Stimulated activated CD8-positive, alpha-beta memory T cell treated with anti-CD3 and anti-CD28 coated beads, Interleukin-15, amount 100 ng/mL, for 1 hour (primary cell): ENCODE data around the gene TAPBPL.
A peak's percentile ranks its signal among the peaks of the same experiment; 100 is the strongest.
"Not testable (repeated sequence)": the region's sequence is repeated elsewhere in the genome, so short reads cannot be mapped to it uniquely, and the experiment has no call there.

Experiments used
- DNase-seq: peaks from one replicate; pipeline ENCODE4 v3.0.0-alpha.2; 2020; ENCODE audit warnings: low read depth

TAPBPL gene

DNA sequence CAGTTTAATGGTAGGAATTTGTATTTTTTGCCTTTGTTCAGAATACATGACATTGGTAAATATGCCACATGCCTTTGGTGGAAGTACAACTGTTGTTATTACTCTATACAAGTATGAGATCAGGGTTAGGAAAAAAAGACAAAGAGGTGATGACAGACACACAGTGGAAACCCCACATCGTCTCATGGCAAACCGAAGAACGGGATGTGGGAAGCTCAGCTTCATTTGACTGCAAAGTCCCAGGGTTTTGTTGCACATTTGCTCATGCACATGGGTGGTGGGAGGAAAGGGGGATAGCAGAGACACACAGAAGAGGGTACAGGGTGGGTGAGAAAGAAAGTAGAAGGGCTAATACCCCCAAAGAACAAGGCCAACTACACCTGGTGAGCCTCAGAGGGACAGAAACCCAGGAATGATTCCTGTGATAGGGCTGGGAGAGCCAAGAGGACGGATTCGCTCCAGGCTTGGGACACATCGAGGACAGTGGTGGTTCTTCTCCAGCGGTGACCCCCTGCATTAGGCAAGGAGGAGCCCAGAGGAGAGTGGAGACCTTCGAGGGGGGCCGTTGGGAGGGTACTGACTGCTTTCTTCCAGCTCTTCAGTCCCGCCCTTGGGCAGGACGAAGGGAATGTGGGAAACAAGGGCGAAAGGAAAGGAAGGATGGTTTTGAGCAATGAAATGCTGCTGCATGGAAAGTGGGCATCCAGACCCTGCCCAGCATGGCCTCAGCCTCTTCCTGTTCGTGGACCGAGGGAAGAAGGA lies 10.6 kb downstream of the TAPBPL start:
- no peak for DNase-seq

- DNase-seq = no peak
Observed at GRCh38 chr12:6463216-6463615, 11.4 kb downstream of the TAPBPL start.

DNA sequence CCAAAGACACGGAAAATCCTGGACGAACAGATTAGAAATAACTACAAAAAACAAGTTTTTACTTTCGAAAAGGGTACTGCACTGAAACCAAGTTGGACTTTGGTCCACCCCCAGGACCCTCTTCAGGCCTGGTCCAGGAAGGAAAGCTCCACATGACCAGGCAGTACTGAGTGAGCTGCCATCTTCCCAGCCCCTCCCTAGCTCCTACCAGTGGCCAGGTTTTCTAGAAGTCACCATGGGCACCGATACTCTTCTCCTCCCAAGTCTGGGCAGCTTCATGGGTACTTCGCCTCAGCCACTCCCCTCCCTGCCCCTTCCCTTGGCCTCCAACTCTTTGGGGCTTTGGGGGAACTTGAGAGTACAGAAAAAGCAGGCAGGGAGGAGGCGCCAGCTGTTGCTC lies 12.0 kb downstream of the TAPBPL start:
- DNase-seq = no peak

DNA sequence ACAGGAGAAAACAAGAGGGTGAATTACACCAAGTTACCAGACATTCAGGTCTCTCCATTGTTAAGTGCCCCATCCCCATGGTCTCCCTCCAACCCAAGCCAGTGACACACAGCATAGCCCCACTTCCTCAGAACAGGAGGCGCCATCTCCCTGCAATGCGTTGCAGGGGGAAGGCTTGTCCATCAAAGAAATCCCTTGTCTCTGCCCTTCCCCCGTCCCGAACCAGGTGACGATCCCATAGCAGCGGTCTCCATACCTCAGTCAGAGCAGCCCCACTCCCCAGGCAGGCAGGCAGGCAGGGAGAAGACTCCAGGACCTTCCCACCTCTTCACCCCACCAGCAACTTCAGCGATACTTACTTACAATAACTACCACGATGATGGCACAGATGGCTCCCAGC lies 12.7 kb downstream of the TAPBPL start:
- no peak for DNase-seq

DNA sequence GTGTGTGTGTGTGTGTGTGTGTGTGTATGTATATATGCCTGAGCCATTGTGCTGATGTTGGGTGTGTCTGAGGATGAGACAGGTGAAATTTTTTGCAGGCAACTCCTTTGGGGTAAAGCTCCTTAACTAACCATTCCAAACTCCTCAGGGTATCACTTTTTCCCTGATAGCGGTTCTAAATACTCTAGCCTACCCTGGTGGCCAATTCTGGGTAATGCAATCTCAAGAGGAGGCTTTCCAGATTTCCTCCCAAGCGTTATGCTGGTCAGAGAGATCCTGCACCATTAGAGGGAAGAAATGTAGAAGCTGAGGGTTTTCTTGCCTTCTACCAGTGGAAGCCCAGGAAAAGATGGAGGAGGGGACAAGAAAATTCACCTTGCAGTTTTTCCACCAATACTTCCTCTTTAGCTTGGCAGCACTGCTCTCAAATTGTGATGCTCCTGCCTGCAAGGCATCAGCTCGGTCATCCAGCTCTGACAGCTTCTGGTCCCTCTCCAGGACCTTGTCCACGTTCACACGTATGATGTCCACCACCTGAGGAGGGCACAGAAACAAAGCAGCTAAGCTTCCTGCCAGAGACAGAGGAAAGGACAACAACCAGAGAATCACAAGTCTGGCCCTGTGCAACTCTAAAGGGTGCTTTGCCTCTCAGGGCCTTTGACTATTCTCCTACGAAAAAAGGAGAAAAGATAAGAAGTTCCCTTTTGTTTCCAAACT lies 13.8 kb downstream of the TAPBPL start:
- no peak for DNase-seq

GRCh38 chr12:6466184-6466573 lies 14.3 kb downstream of the TAPBPL start:
- DNase-seq = no peak

DNA sequence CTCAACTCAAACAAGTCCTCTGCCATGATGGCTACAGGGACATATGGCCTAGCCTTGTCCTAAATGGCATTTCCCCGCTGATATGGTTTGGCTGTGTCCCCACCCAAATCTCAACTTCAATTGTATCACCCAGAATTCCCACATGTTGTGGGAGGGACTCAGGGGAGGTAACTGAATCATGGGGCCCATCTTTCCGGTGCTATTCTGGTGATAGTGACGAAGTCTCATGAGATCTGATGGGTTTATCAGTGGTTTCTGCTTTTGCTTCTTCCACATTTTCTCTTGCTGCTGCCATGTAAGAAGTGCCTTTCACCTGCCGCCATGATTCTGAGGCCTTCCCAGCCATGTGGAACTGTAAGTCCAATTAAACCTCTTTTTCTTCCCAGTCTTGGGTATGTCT lies 14.9 kb downstream of the TAPBPL start:
- DNase-seq = not testable (repeated sequence)

- not testable (repeated sequence) for DNase-seq
Observed at GRCh38 chr12:6467571-6468282, 15.9 kb downstream of the TAPBPL start.

DNA sequence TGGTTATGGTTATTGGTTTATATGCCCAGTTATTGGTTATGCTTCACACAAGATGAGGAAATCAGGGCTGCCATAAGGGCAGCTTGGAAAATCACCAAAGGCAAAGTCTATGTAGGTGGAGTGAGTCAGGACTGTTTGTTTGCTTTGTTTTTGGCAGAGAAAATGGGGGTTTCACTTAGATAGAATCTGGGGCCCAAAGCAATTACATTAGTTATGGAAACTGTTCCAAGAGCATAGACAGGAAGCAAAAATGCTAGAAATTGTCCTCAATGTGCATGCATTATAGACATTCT lies 16.4 kb downstream of the TAPBPL start:
- no peak for DNase-seq

GRCh38 chr12:6469092-6469491 lies 17.2 kb downstream of the TAPBPL start:
- DNase-seq = no peak

DNA sequence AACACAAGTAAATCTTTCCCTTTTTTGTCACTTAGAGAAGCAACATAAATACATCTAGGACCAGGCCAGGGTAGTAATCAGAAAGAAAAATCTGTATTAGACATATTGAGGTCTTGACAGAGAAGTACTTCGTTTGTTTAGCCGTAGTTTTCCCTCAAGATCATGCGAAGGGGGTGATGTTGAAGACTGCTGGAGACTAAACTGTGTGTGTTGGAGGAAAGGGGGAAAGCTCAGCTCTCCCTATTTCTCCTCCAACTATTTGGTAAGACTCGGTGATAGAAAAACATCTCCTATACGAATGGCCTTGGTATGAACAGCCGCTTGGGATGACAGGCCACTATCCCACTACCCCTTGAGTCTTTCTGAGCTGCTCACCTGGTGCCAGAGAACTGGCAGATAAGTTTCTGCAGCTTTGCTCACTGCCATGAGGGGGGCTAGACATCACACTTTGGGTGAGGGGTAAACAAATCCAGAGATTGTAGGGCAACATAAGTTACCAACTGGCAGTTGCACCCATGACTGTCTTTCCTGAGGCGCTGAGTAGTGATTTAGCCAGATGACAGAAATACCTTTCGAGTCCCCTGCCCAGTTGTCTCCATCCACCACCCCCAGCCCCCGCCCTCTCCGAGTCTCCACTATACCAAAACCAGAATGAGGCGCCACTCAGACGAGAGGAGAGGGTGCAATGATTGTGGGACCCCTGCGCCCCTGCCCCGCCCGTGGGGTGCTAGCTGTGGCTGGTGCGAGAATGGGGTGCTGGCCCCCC lies 17.9 kb downstream of the TAPBPL start:
- no peak for DNase-seq

GRCh38 chr12:6470375-6471163 lies 18.7 kb downstream of the TAPBPL start, which contains the start of gene VAMP1:
Gene VAMP1 (minus strand): TSS chr12:6470677. CDS start chr12:6470531, 146 bp downstream.
- peak; percentile 97 for DNase-seq

DNA sequence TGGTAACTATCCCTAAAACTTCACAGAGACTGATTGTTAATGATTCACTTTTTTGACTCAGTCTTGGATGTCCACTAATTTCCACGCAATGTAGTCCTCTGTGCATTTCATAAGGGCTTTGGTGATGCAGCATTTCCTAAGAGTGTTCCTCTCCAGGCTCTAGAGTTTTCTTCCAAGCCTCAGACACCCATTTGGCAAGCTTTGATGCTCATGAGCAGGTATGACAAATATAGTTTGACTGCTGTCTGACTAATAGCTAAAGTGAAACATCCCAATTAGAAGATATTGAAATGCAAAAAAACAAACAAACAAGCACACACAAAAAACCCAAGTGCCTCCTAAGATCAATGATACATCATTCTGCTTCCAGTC lies 20.1 kb downstream of the TAPBPL start:
- no peak for DNase-seq

- DNase-seq = no peak
Observed at GRCh38 chr12:6472491-6472890, 20.6 kb downstream of the TAPBPL start.

GRCh38 chr12:6475233-6475975 lies 23.6 kb downstream of the TAPBPL start:
- not testable (repeated sequence) for DNase-seq

- DNase-seq = no peak
Observed at GRCh38 chr12:6476489-6476888, 24.6 kb downstream of the TAPBPL start.

DNA sequence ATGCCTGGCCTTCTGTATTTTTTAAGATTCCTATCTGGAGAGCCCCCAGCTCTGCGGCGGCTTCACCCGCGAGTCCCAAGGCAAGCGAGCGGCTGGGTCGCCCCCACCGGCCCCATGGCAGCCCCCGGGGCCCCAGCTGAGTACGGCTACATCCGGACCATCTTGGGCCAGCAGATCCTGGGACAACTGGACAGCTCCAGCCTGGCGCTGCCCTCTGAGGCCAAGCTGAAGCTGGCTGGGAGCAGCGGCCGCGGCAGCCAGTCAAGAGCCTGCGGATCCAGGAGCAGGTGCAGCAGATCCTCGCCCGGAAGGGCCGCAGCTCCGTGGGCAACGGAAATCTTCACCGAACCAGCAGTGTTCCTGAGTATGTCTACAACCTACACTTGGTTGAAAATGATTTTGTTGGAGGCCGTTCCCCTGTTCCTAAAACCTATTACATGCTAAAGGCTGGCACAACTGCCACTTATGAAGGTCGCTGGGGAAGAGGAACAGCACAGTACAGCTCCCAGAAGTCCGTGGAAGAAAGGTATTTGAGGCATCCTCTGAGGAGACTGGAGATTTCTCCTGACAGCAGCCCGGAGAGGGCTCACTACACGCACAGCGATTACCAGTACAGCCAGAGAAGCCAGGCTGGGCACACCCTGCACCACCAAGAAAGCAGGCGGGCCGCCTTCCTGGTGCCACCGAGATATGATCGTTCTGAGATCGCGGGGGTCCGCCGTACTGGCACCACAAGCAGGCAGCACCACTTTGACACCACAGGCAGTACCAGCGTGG lies 25.9 kb downstream of the TAPBPL start:
- not testable (repeated sequence) for DNase-seq

DNA sequence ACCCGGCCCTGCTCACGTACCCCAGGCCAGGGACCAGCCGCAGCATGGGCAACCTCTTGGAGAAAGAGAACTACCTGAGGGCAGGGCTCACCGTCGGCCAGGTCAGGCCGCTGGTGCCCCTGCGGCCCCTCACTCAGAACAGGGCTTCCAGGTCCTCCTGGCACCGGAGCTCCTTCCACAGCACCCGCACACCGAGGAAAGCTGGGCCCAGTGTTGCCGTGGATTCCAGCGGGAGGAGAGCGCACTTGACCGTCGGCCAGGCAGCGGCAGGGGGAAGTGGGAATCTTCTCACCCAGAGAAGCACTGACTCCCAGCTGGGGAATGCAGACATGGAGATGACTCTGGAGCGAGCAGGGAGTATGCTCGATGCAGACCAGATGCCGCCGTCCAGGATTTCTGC lies 26.6 kb downstream of the TAPBPL start:
- no peak for DNase-seq

DNA sequence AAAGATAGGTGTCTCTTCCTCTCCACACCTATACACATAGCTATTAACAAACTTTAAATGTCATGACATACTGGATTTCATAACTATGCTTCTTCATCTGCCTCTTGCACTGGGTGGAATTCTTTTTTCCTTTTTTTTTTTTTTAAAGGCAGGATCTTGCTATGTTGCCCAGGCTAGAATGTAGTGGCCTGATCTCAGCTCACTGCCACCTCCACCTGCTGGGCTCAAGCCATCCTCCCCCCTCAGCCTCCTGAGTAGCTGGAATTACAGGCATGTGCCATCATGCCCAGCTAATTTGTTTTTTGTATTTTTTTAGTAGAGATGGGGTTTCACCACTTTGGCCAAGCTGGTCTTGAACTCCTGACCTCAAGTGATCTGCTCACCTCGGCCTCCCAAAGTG lies 36.4 kb downstream of the TAPBPL start:
- DNase-seq = no peak

DNA sequence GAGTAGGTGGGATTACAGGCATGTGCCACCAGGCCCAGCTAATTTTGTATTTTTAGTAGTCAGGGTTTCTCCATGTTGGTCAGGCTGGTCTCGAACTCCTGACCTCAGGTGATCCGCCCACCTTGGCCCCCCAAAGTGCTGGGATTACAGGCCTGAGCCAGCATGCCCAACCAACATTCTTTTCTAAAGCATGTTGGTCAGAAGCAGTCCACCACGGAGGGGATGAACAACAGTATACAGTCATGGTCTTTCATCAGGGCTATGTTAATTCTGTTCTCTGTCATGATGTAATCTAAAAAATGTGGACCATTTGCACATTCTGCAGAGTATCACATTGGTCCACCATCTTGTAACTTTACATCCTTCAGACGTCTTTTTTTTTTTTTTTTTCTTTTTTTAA lies 37.6 kb downstream of the TAPBPL start:
- no peak for DNase-seq
